Nasal cavity respiratory epithelium epithelial cell of viscerocranial mucosa (primary cell): ENCODE data around the gene PEX11A. TPM values are rescaled to one million over a fixed set of nuclear protein-coding genes. Genes with fewer than 3 reads are reported as not detected.

Experiments used
- total RNA-seq: library from RNA; depleted of rRNA; stranded (reverse); fragments of >200 nt; gene quantifications from 2 replicates; pipeline ENCODE4 v1.2.3, GENCODE V29; 2014

PEX11A gene, protein sequence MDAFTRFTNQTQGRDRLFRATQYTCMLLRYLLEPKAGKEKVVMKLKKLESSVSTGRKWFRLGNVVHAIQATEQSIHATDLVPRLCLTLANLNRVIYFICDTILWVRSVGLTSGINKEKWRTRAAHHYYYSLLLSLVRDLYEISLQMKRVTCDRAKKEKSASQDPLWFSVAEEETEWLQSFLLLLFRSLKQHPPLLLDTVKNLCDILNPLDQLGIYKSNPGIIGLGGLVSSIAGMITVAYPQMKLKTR
- total RNA-seq, result 8.9 and 9.8 TPM in 2 replicates

DNA sequence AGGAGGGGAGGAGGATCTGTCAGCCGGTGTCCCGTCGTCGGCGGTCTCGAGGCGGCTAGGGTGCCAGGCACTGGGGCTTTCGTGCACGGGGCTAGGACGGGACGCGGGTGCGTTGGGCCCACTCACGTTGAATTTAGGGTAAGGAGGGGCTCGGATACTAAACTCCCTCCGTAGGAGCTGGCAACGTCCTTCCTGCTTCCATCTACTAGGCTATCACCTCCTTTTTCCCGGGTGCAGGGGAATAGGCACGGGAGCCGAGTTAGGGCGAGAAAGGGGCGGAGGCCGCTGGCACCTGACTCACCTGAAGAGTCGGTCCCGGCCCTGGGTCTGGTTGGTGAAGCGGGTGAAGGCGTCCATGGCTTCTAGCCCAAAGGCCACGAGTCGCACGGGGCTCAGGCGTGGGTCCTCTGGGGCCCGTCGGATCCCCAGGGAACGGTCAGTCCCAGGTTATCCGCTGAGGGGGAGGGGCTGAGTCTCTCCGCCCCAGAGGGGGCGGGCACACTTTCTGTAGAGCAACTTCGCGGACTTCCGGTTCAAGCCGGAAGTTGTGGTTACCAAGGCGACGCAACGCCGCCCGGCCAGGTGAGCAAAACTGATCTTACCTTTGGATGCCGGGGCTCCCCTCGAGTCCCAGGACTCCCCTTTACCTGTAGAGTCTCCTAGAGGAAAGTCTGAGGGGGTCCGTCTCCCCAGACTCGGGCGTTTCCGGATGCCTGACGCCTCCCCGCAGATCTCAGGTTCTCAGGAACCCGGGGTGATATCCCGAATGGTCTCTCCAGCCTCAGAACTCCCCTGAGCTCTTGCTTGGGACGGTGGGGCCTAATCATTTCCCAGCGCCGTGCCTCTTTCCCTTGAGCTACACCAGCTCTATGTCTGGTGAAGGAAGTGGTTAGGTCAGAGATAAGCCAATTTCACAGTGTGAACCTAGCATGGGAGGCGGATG lies at the start of gene PEX11A, which contains the start of gene WDR93:
PEX11A (minus strand) TSS at position 479 of the 943 bp plus-strand sequence; CDS start at position 357, 122 bp downstream.
WDR93 (plus strand) TSS at position 536 of the 943 bp plus-strand sequence. CDS start 10,936 bp downstream, outside the sequence.

GRCh38 chr15:89679212-89679611 lies 11.3 kb downstream of the PEX11A start, which contains the start of gene PLIN1:
Gene PLIN1, minus strand, starts transcription at chr15:89679367. Its CDS starts 1,878 bp downstream, at chr15:89677489.

GRCh38 chr15:89654847-89655805 lies 35.4 kb downstream of the PEX11A start, which contains the start of gene KIF7:
Gene KIF7, minus strand, starts transcription at chr15:89655467. Its CDS starts 2,537 bp downstream, at chr15:89652930.

Other genes starting within 250 kb of the PEX11A start
- gene RHCG, start 194.2 kb downstream of the PEX11A start, total RNA-seq, result 195 and 498 TPM in 2 replicates
- under 0.01 and 0.14 TPM in 2 replicates for gene TICRR, start 115.3 kb downstream of the PEX11A start, total RNA-seq
- 2.0 and 2.7 TPM in 2 replicates for gene KIF7, start 35.3 kb downstream of the PEX11A start, total RNA-seq
- 0.34 and 0.43 TPM in 2 replicates for gene PLIN1, start 11.4 kb downstream of the PEX11A start, total RNA-seq
- gene WDR93, start 57 bp upstream of the PEX11A start, total RNA-seq, result 0.07 TPM in 1 of 2 replicates, not detected in the other
- 0.07 and 0.34 TPM in 2 replicates for gene MESP1, start 60.5 kb upstream of the PEX11A start, total RNA-seq
- 0.21 and 0.34 TPM in 2 replicates for gene MESP2, start 85.6 kb upstream of the PEX11A start, total RNA-seq
- gene ANPEP, start 124.1 kb upstream of the PEX11A start, total RNA-seq, result under 0.01 and 1.4 TPM in 2 replicates
- gene AP3S2, start 203.2 kb upstream of the PEX11A start, total RNA-seq, result 49.9 and 72.1 TPM in 2 replicates
- 5.1 and 18.2 TPM in 2 replicates for gene ARPIN, start 222.2 kb upstream of the PEX11A start, total RNA-seq